HG02763 (cell line): ENCODE results near the gene G6PD.
A peak's percentile ranks its signal among the peaks of the same experiment; 100 is the strongest.
"Not testable (repeated sequence)": the region's sequence is repeated elsewhere in the genome, so short reads cannot be mapped to it uniquely, and the experiment has no call there.

ENCODE experiments used
- ATAC-seq: cut with Tn5 transposase; IDR thresholded peaks from one replicate; pipeline ENCODE4 v1.9.1; 2021; ENCODE audit warnings: mild to moderate bottlenecking, moderate library complexity; ENCODE audit not compliant: unreplicated experiment

The G6PD gene

GRCh38 chrX:154515966-154516655, 30.5 kb downstream of the G6PD start, which contains the start of gene FAM3A:
TSS of gene FAM3A (minus strand) at chrX:154516232. CDS start at chrX:154515772, 460 bp downstream.
- ATAC-seq: peak; percentile 88

GRCh38 chrX:154515090-154515965, 31.3 kb downstream of the G6PD start:
- ATAC-seq: no peak

- ATAC-seq: no peak
These were observed 32.9 kb downstream of the G6PD start for GRCh38 chrX:154513716-154514115.

DNA sequence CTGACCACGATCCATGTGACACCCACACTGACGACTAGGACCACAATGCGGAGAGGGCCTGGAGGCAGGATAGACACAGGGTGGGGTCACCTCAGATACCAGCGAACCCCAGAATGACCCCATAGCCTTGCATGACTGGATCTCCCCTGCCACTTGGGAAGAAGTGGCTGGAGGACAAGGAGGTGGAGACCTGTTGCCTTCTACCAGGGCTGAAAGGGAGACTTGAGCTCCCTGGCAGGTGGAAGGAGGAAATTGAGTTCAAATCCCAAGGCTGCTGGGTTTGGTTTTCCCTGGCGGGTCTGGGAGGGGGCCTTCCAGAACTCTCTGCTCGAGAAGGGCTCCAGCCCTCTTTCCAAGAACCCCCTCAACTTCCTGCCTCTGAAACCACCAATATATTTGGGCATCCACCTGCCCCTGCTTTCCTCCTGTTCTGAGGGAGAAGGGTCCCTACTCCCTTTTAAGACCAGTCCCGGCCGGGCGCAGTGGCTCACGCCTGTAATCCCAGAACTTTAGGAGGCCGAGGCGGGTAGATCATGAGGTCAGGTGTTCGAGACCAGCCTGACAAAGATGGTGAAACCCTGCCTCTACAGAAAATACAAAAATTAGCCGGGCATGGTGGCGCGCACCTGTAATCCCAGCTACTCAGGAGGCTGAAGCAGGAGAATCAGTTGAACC, 33.6 kb downstream of the G6PD start:
- no peak for ATAC-seq

DNA sequence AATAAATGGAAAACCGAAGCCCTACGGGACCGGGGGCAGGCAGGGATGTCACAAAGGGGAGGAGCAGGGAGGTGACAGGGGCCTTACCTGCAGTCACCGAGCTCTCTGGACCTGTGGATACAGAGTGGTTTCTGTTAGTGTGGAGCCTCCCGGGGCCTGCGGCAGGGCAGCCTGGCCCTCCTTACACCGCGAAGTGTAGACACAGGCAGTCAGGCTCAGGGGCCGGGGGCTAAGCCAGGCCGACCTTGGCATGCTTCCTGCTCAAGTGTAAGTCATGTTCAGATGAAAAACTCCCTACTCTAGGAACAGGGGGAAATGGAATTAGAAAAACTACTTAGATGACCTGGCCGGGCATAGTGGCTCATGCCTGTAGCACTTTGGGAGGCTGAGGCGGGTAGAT, 34.9 kb downstream of the G6PD start:
- no peak for ATAC-seq

GRCh38 chrX:154509455-154509854, 37.2 kb downstream of the G6PD start:
- no peak for ATAC-seq

GRCh38 chrX:154508384-154508745, 38.3 kb downstream of the G6PD start:
- ATAC-seq: no peak

- no peak for ATAC-seq
These were observed 38.8 kb downstream of the G6PD start for GRCh38 chrX:154507673-154508383.

DNA sequence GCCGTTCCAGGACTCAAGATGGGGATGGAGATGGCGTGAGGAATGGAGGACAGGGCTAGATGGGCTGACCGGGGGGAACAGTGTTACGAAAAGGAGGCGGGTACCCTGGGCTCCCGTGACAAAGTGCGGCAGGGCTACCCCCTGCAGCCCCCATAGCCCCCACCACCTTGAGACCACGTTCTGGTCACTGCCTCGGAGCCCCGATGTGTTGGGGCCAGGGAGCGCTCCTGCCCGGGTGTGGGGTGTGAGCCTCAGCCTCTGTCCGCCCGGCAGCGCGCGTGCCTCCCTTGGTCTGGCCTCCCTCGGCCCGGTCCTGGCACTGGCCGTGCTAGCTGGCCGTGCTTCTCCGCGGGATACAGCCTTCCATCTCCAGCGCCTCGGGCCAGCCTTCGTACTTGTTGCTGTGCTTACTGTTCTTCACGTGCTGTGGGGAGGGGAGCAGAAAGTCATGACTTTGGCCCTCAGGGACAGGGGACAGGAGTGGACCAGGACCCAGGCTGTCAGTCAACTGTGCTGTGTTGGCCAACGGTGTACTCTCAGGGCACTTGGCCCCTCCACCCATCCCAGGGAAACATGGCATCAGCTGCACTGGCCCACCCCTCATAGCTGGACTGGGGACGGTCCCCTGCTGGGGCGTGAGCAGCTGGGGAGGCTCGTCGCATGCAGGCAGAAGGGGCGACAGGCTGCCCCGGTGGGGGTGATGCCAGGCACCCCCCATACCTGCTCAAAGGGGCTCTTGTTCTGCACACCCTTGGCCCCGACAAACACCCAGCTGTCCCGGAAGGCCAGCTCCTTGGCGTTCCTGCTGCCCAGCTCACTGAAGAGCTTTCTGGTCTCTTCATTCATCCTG, 39.9 kb downstream of the G6PD start:
- ATAC-seq: no peak

DNA sequence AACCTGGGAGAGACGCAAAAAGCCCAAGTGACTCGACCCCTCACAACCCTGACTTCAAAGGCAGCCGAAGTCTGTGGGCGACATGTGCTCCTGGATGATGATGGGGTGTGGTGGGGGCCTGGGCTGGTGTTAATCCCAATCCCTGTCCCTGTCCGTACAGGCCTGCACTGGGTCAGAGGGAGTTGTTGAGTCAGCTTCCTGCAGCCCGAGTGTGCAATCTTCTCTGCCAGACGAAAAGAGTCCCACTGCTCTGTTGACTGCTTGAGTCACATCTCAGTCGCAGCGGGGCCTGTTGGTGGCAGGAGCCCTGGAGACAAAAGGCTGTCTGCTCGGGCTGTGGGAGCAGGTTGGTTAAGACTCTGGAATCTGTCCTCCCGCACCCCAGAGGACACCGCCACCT, 40.9 kb downstream of the G6PD start:
- ATAC-seq: no peak

- ATAC-seq: no peak
These were observed 43.7 kb downstream of the G6PD start for GRCh38 chrX:154502989-154503388.

GRCh38 chrX:154502098-154502497, 44.5 kb downstream of the G6PD start:
- no peak for ATAC-seq

- not testable (repeated sequence) for ATAC-seq
These were observed 45.2 kb downstream of the G6PD start for GRCh38 chrX:154501423-154501822.

DNA sequence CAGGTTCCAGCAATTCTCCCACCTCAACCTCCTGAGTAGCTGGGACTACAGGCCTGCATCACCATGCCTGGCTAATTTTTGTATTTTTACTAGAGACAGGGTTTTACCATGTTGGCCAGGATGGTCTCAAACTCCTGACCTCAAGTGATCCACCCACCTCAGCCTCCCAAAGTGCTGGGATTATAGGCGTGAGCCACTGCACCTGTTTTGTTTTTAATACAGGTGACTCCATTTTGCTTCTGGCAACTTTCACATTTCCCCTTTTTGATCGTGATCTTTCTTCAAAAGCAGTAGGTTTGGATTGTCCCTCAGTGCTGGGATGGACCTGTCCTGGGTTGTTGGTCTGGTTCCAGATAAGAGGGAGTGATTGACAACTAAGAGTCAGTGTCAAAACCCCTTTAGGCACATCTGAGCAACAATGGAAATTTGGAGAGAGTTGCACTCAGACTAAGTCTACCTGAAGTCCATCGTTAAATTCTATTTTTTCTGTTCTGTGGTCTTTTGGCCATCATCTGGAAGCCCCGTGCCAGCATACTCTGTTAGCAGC, 50.0 kb downstream of the G6PD start:
- not testable (repeated sequence) for ATAC-seq

DNA sequence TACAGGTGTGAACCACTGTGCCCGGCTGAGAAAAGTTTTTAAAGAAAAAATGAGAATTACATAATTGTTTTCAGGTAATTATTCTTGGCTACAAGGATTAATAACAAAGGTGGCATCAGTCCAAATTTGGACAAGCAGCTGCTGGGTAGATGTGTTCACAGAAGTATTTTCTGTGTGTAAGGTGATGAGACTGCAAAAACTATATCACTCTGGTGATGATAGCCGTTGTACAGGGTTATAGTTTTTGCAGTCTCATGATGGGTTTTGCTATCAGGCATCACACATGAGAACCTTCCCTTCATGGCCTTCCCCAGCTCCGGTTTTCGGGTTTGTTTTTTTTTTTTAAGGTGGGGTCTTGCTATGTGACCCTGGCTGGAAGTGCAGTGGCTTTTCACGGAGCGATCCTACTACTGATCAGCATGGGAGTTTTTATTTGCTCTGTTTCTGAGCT, 51.1 kb downstream of the G6PD start:
- ATAC-seq: no peak

DNA sequence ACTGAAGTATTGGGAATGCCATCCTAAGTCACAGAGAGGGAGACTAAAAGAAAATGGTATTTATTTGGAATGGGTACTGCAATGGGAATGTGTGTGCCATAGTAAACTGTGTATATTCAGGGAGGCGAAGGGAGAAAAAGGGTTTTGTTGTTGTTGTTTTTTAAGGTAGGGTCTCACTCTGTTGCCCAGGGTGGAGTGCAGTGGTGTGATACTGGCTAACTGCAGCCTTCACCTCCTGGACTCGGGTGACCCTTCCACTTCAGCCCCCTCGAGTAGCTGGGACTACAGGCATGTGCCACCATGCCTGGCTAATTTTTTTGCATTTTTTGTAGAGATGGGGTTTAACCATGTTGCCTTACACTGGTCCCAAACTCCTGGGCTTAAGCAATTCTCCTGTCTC, 51.9 kb downstream of the G6PD start:
- no peak for ATAC-seq

GRCh38 chrX:154490414-154491083, 56.1 kb downstream of the G6PD start, which contains the start of gene SLC10A3:
TSS of gene SLC10A3 (minus strand) at chrX:154490629. CDS start at chrX:154488940, 1,689 bp downstream.
- ATAC-seq: peak; percentile 72

DNA sequence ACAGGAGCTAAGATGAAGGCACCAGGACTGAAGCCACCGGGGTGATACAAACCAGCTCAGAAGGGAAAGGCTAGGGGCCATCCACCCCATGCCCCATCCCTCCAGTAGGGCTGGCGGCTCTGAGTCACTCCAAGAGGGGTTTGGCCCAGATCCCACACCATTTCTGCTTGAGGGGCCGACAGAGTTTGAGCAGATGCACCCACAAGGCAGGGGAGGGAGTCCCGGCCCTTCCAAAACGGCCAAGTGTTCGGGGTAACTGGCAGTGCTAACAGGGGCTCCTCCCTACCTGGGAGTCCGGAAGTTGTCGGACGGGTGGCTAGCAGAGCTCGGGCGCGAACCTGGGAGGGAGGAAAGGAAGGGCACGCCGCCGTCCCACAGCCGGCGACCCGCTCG, 56.6 kb downstream of the G6PD start:
- peak; percentile 18 for ATAC-seq

DNA sequence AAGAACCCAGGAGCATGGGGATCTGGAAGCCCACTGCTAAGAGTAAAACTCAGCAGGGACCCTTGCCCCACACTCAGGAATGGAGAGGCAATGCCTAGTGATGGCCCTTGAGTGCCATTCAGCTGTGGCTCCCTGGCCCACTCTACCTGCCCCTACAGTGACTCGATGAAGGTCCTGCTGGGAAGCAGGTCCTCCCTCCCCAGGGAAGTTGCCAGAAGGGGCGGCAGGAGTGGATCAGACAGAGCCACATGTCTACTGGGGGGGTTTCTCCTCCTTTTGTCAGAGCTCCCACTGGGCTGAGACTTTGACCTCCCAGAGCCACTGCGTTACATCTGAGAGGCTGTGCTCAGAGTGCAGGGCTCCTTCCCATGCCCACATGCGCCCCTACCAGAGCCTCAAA, 57.5 kb downstream of the G6PD start:
- no peak for ATAC-seq
